ENCODE data around the gene CDK5RAP2.

DNA sequence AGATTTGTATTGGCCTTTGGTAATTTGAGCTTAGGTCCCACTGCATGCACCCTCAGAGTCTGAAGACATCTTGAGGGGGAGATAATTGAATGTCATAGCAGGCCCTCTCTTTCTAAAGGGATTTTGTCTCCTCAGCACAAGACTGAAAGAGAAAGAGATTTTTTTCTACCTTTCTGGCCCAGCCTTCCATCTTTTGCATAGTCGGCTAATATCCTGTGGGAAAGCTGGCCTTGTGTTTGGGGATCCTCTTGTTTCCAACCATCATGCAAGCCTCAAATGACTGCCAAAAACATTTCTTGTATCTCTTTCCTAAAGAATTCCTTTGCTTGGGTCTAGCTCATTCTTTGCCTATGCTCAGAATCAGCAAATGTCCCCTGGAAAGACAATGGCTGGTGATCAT is 42.0 kb upstream of the CDK5RAP2 start:
- TF ChIP-seq EZH2 (IDR thresholded peaks at IDR 0.05; ENCODE audit: insufficient read depth, poor library complexity, severe bottlenecking) (no peak), EZH2phosphoT487 (IDR thresholded peaks at IDR 0.05; ENCODE audit: insufficient read depth, low read depth) (no peak)
